ENCODE measurements around the gene MYH9. TPM values are rescaled to one million over a fixed set of nuclear protein-coding genes. Genes with fewer than 3 reads are reported as not detected.

MYH9 gene
- total RNA-seq, 4 donors from 2014 or later, result 228 to 375 (median 275) TPM

DNA sequence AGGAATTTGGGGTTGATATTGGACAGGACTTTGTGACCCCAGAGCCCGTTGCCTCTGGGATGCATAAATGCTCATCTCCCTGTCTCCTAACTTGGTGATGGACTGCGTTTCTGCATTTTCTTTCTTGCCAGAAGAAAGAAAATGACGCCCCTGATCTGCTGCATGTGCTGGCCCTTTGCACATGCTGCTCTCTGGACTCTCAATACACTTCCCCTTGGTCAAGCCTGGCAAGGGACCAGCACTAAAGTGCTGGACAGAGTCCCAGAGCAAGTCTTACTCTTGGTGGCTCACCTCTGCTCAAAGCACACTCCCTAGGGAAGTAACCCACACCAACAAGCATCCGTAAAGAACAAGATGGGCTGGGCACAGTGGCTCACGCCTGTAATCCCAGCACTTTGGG, 40.7 kb downstream of the MYH9 start:
- Histone ChIP-seq H3K4me1 (peaks cover 34 to 56% of the 10 kb centered on the region in 2 donors), H3K9me3 (no peaks in the 10 kb centered on the region), H3K27me3 (no peaks in the 10 kb centered on the region), H3K36me3 (peaks cover 0 to 6% of the 10 kb centered on the region in 2 donors), H3K27ac (peak overlapping the region; percentile 26 to 77 (median 53)), H3K4me3 (replicated peaks in 1 of 3) (no peak overlapping the region)
- DNase-seq, result peak in 1 of 2 donors; percentile 37
- WGBS, 2 donors, result 77 to 87% methylated on average over 5 of the region's 5 CpGs
- TF ChIP-seq POLR2A (IDR thresholded peaks at IDR 0.05), result no peak
- TF ChIP-seq, protein P1, sequence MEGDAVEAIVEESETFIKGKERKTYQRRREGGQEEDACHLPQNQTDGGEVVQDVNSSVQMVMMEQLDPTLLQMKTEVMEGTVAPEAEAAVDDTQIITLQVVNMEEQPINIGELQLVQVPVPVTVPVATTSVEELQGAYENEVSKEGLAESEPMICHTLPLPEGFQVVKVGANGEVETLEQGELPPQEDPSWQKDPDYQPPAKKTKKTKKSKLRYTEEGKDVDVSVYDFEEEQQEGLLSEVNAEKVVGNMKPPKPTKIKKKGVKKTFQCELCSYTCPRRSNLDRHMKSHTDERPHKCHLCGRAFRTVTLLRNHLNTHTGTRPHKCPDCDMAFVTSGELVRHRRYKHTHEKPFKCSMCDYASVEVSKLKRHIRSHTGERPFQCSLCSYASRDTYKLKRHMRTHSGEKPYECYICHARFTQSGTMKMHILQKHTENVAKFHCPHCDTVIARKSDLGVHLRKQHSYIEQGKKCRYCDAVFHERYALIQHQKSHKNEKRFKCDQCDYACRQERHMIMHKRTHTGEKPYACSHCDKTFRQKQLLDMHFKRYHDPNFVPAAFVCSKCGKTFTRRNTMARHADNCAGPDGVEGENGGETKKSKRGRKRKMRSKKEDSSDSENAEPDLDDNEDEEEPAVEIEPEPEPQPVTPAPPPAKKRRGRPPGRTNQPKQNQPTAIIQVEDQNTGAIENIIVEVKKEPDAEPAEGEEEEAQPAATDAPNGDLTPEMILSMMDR (IDR thresholded peaks at IDR 0.05), result no peak
- intact Hi-C loops (cut with DNase I), result no loop called here

DNA sequence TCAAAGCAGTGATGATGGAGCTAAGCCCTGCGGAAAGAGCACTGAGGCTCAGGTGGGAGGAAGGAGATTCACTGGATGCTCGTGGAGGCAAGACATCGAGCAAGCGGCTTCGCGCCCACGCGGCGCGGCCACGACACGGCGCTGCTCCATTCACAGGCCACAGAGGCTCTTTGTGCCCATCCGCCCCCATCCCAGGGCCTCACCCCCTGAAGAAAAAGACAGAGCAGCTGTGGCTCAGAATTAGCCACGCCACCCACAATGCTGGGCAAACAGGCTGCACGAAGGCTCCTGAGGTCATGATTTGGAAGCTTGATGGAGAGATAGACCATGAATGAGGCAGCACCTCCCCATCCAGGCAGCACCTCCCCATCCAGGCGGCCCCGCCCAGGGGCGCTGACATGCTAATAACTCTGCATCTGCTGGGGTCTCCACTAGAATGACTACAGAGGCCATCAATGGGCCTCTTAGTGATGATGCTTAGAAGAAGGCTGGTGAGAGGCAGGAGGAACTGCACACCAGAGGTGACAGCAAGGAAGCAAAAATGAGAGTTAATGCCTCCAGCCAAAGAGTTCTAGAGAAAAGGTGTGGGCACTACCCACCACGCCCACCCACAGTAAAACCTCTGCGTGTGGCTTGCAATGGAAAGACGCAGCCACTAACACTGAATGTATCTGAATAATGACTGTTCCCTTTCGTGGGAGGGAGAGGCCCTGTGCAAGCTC, 43.5 kb downstream of the MYH9 start:
- 91 to 93% methylated on average over 23 of the region's 23 CpGs for WGBS, 2 donors
- Histone ChIP-seq H3K4me1 (peaks cover 7 to 43% of the 10 kb centered on the region in 2 donors), H3K27ac (peak overlapping the region in 2 of 3 donors; percentile 26 to 38), H3K27me3 (no peaks in the 10 kb centered on the region), H3K9me3 (no peaks in the 10 kb centered on the region), H3K36me3 (peaks cover 25% of the 10 kb centered on the region in 2 donors), H3K4me3 (replicated peaks in 1 of 3) (no peak overlapping the region)
- intact Hi-C loops (cut with DNase I), result no loop called here
- TF ChIP-seq POLR2A (IDR thresholded peaks at IDR 0.05), result no peak
- TF ChIP-seq, protein P1 (IDR thresholded peaks at IDR 0.05), result no peak
- no peak for DNase-seq

DNA sequence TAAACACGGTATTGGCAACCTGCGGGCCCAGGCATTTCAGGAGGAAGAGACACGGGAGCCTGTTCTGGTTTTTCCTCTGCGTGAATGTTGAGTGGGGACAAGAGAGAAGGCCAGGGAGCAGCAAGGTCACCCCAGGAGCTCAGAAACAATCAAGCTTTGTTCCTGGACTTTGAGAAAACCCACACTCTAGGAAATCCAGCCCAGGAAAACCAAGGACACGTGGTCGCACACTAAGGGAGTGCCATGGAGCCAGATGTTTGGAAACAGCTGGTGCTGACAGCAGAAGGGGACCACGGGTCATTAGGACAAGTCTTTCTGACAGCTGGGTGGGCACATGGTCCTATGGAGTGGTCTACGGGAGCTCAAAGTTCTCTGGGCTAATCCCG, 44.1 kb downstream of the MYH9 start:
- H3K36me3 ChIP-seq, result peaks cover 25% of the 10 kb centered on the region in 2 donors
- DNase-seq, result no peak
- H3K9me3 ChIP-seq, result no peaks in the 10 kb centered on the region
- WGBS, 2 donors, result 74 to 78% methylated on average over 9 of the region's 9 CpGs
- no peaks in the 10 kb centered on the region for H3K27me3 ChIP-seq
- peak overlapping the region in 2 of 3 donors; percentile 26 to 31 for H3K27ac ChIP-seq
- no peak overlapping the region for H3K4me3 ChIP-seq (replicated peaks in 1 of 3)
- intact Hi-C loops (cut with DNase I), result no loop called here
- TF ChIP-seq, protein P1 (IDR thresholded peaks at IDR 0.05), result no peak
- no peak for TF ChIP-seq POLR2A (IDR thresholded peaks at IDR 0.05)
- peaks cover 5 to 46% of the 10 kb centered on the region in 2 donors for H3K4me1 ChIP-seq

DNA sequence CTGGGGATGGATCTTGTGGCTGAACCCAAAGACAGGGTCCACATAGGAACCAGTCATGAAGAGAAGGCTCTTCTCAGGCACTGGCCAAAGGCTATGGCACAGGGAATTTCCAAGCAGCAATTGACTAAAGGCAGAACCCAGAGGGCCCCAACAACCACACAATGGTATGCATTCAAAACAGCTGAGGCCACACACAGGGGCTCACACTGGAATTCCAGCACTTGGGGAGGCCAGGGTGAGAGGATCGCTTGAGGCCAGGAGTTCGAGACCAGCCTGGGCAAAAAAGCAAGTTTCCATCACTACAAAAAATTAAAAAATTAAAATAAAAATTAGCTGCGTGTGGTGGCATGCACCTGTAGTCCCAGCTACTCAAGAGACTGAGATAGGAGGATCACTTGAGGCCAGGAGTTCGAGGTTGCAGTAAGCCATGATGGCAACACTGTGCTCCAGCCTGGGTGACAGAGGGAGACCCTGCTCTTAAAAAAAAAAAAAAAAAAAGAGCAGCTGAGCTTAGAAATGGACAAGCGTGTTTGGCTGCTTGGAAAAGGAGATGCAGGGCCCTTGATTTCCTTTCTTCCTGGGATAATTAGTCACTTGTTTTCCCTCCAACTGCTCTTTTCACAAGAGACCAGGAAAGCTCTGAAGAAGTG, 44.6 kb downstream of the MYH9 start:
- intact Hi-C loops (cut with DNase I), result no loop called here
- 92% methylated on average over 5 of the region's 5 CpGs for WGBS, 2 donors
- no peak for TF ChIP-seq POLR2A (IDR thresholded peaks at IDR 0.05)
- TF ChIP-seq, protein P1 (IDR thresholded peaks at IDR 0.05), result no peak
- H3K4me3 ChIP-seq (replicated peaks in 1 of 3), result no peak overlapping the region
- H3K36me3 ChIP-seq, result peaks cover 25% of the 10 kb centered on the region in 2 donors
- H3K27ac ChIP-seq, result peak overlapping the region in 2 of 3 donors; percentile 31 to 48
- no peaks in the 10 kb centered on the region for H3K9me3 ChIP-seq
- H3K4me1 ChIP-seq, result peaks cover 5 to 49% of the 10 kb centered on the region in 2 donors
- H3K27me3 ChIP-seq, result no peaks in the 10 kb centered on the region
- DNase-seq, result no peak

DNA sequence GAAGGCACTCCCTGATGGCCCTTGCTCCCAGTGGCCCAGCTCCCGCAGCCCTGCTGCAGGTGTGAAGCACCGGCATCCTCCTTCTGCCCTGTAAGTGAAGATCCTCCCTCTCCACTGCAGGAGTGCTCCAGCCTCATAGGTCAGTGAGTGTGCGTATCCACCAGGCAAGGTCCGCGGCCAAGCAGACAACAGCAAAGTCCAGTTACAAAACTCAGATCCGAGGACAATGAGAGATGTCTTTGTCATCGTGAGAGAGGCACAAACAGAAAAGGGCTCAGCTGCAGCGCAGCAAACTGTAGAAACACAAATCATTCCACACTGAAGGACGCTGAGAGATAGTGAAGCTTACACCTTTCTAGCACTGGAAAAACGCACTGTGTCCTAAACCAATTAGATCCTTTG, 46.1 kb downstream of the MYH9 start:
- Histone ChIP-seq H3K27me3 (no peaks in the 10 kb centered on the region), H3K27ac (peak overlapping the region in 2 of 3 donors; percentile 10 to 99), H3K4me3 (replicated peaks in 1 of 3) (no peak overlapping the region), H3K36me3 (peaks cover 28 to 30% of the 10 kb centered on the region in 2 donors), H3K9me3 (no peaks in the 10 kb centered on the region), H3K4me1 (peaks cover 10 to 64% of the 10 kb centered on the region in 2 donors)
- intact Hi-C loops (cut with DNase I), result no loop called here
- WGBS, 2 donors, result 83 to 89% methylated on average over 9 to 10 of the region's 10 CpGs
- no peak for TF ChIP-seq POLR2A (IDR thresholded peaks at IDR 0.05)
- TF ChIP-seq, protein P1 (IDR thresholded peaks at IDR 0.05), result no peak
- DNase-seq, result no peak
